Activated CD4-positive, alpha-beta T cell treated with anti-CD3 and anti-CD28 coated beads, Interleukin-2, Interleukin-6, amounts not matched to agents 100 ng/mL and 50 ng/mL, durations not matched to agents 16 hours and 8 hours (primary cell): ENCODE results near the gene TMEM117.

Experiments
- DNase-seq: peaks from one replicate; pipeline ENCODE4 v3.0.0-alpha.2; 2020

The TMEM117 gene

DNA sequence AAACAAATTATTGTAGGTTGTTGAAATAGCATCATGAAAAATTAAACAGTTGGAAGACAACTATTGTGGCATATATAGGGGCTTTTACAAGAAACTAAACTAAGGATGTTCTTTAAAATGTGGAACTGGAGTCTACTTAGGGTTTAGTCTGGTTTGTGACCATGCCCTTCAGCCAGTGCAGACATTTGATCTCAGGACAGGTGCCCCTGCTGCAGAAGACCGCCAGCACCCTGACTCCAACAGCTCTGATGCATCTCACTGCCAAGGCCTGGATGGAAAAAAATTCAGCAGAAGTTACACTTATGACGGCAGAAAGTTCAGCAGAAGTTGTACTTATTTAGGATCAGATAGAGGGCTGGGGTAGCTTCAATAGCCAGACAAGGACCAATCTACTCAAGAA lies 51.5 kb downstream of the TMEM117 start:
- no peak for DNase-seq

DNA sequence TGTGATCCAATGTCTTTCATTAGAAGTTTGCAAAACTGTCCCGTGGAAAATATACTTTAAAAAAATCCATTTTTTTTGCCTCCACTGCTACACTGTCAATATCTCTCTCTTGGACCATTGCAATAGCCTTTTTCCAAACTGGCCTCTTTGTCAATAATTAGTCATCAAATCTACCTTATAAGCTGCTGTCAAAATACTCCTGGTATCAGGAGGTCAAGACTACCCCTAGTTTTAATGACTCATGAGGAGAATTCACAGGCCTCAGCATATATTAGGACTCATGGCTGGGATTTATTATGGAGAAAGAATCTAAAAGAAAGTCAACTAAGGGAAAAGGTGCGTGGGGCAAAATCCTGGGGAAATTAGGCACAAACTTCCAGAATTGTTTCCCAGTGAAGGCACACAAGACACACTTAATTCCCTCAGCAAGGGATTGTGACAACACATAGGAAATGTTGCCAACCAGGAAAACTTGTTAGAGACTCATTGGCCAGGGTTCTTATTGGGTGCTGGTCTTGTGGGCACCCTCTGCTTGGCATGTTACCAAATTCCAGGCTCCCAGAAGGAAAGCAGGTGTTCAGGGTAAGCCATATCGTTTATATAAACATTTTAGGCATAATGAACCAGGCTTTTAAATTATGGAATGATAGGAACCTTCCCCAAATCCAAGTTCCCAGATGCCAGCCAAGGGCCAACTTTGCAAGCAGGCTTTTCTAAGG lies 56.1 kb downstream of the TMEM117 start:
- no peak for DNase-seq

DNA sequence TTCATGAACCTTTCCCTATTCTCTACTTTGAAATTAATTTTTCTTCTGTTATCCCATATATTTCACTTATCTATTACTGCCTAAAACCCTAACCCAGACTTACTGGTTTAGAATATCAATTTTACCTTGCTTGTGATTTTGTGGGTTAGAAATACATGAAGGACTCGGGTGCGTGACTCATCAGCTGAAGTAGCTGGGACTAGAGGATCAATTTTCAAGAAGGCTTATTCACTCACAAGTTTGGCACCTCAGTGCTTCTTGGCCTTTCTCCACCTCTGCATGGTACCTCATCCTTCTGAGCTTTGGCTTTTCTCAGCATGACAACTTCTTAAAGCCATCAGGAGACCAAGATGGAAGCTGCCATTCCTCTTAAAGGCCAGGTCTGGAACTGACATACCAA lies 57.8 kb downstream of the TMEM117 start:
- DNase-seq = no peak

DNA sequence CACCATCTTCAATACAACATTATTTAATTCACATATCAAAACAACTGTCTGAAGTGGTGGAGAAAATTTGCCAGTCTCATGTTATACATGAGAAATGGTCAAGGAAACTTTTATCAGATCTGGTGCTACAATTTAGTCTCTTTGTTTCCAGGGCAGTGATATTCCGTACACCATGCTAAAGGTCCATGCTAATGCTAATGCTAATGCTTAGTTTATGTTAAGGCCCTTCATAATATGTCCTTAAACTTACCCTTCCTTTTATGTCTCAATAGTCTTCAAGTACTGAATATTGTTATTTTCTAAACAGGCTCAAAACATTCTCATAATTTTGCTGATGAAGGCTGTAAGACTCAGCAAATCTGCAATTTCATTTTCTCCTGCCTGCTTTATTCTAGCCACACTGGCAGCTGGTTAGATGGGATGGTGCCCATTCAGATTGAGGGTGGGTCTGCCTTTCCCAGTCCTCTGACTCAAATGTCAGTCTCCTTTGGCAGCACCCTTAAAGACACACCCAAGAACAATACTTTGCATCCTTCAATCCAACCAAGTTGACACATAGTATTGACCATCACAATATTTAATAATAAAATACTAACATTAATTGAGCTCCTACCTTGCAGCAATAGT lies 59.8 kb downstream of the TMEM117 start:
- no peak for DNase-seq

DNA sequence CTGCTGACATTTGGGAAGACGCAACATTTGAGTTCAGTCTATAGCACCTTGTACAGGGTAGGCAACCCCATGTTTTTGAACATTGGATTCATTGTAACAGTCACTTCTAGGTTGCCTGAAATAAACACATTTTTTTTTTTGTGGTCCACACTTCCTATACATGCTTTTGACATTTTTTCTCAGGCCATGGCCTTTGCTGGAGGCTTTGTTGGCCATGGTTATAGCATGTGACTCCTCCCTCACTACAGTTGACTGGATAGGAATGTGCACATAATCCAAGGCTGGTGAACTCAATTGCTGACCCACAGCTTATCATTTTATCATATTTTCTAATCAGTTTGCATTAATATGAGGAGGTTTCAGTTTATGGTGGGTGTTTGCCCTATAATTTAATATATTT lies 60.6 kb downstream of the TMEM117 start:
- no peak for DNase-seq

DNA sequence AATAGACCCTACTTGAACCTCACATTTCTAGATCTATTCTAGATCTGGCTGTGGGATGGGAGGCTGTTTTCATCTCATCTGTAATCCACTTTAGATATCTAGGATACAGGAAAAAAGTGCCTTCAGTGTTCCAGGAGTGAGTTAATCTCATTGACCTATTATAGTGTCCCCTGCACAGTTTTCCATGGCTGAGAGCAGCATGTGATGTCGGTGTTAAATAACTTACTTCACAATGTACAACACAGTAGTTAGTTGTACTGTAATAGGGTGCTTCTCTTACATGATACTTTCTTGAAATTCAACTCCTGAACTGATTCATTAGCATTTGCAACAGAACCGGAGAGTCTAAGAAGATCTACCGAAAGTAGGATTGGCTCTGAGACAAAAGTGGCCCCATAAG lies 62.6 kb downstream of the TMEM117 start:
- DNase-seq = no peak

DNA sequence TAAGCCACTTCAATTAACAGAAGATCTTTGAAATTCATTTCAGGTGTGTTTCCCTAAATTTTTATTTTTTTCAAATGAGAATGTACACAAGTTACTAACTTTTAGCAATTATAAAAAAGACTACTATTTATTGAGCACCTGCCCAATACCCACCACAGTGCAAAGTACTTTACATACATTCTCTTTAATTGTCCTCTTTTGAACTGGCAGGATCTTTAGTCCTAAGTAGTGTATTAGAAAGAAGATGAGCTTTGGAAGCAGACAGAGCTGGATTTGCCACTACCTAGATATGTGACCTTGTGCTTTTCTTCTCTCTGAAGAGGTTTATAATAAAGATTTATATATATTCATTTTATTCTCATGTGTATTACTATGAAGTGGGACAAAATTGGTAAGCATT lies 63.7 kb downstream of the TMEM117 start:
- no peak for DNase-seq

DNA sequence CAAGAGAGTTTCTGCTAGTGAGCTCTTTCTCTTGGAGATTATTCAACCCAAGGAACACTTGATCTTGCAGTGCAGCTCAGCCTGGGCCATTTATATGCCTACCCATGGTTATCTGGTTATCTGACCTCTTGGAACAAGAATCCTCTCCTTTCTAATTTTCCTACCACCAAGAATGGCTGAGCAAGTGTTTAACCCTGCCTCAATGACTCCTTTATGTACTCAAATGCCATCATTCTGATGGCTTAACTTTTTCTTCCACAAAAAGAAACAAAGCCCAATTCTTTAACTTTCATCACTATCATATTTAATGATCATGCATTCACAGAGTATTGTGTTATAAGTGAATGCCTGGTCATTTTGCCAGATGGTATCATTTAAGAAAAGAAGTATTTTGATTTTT lies 67.8 kb downstream of the TMEM117 start:
- no peak for DNase-seq

DNA sequence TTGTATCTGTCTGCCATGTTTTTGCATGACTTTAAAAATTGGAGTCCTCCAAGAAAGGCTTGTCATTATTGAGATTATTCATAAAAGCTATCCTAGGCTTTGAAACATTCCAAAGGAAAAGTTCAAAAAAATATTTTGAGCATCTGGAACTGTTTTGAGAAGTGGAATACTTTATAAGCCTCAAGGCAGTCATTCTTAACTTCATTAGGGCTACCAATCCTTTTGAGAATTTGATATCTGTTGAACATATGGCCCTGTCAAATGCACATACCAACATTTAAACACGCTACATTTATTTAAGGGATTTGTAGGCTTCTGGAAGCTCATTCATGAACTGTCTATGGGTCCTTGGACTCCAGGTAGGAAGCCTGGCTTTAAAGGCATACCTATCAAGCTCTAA lies 77.0 kb downstream of the TMEM117 start:
- DNase-seq = no peak

DNA sequence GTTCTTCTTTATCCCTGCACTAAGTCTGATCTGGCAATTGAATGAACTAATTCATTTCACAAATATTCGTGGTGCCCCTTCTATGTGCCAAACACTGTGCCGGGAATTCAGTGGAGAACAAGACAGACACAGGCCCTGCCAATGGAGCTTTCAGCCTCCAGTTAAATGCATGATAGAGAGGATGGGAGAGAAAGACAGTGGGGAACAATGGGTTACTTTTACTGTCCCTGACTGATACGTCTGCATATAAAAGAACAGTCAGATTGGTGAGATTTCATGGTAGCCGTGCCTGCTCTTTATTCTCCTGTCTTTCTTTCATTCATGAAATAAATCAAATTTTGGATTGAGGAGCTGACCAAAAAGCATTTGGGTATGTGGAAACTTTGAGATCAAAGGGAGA lies 78.5 kb downstream of the TMEM117 start:
- DNase-seq = no peak

DNA sequence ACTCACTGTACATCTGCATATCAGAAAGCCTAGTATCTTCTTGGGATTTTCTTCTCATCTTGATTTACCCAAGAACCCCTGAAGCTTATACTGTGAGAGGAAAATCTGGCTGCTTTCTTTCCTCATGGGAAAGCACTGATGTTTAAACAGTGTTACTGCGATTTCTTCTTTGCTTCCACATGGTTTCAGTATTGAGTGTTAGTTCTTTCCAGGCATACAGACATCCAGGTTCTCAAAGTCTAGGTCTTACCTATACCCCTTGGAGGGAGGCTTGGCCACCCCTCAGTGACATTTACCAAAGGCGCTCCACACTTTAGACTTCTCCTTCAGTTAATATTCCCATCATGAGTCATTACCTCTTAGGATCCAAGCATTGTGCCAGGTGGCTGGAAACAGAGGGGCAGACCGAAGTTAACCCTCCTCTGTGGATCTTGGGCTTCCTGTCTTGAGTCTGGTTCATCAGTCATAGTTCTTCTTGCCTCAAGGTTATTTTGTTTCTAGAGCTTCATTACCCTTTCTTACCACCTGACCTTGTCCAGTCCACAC lies 79.1 kb downstream of the TMEM117 start:
- no peak for DNase-seq

DNA sequence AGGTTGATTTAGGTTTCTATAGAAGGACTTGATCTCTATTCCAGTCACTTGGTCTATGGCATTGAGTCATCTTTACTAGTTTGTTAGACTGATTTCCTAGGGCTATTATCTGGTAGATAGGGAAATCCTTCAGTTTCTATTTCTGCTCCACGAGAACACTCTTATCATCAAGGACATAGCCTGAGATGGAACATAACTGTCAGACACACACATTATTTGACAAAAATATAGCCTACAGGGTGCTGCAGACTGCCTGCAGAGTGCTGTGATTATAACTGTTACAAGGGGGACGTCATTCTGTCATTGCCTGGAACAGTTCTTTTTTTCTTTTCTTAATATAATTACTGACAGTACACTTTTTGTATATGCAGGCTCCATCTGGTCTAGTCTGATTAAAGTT lies 82.0 kb downstream of the TMEM117 start:
- DNase-seq = no peak

DNA sequence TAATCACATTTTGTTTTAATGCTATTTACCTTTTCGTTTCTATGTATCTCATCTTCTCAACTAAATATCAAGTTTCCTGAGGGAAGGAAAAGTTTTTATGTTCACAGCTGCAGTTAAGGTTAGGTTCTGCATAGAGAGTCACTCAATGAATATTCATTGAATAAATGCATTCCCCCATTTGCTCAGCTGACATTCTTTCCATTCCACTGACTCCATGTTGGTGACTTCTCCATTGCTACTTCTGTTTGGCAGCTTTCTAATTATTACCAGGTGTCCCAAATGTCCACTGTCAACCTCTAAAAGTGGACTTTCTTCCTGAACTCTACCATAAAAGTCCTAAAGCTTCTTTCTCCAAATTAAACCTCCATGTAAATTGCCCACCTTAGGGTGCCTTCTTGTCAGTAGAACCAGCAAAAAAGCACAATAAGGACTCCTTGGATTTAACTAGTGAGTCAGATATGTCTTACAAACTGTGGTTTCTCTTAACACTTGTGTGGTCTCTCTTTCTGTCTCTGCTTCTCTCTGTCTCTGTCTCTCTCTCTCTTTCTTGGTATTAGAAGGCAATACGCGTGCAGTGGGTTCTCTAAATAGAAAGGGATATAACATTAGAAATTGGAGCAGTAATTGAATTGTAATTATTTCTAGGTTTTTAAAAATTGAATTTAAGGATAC lies 85.9 kb downstream of the TMEM117 start:
- no peak for DNase-seq

DNA sequence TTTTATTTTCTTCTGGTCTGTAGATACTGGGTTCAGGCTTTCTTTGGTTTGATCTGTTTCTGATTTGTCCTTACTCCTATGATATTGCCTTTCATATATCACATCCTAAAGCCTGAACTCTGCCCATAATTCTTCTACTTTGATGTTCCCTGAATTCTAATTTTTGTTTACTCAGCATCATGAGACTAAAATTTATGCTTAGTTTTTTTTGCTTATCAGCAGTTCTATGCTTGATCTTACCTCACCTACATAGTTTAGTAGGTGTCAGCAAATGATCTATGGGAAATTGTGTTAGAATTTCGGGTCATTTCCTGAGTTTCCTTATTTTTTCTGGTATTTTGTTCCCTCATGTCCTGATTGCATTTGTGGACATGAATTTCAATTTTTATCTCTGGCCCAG lies 94.2 kb downstream of the TMEM117 start:
- DNase-seq = no peak

DNA sequence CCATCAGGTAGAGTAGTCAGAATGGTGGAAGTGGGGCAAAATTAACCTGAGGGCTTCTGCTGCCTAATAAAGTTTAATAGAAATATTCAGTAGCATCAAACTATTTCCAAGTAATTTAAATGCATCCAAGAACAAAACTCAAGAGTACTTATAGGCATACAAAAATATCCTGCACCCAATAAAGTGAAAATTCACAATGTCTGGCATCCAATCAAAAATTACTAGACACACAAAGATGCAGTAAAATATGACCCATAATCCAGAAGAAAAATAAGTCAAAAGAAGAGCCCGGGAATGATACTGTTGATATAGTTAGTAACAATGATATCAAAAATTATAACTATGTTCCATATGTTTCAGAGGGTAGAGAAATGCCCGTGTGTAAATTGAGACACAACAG lies 95.3 kb downstream of the TMEM117 start:
- no peak for DNase-seq

DNA sequence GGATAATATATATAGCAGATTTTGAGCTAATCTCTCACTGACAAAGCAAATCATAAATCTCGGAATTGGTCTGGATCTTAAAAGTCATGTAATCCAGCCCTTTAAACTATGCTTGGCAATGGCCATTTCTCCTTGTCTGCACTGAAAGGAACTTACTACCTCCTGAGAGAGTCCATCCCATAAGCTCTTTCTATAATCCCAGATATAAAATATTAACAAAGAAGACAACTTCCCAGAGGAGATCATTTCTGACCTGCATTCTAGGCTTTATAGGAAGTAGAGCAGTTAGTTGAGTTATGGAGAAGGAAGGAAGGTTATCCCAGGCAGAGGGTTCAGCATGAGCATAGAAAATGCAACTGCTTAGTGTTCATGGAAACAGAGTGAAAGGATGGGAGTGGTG lies 99.7 kb downstream of the TMEM117 start:
- DNase-seq = no peak

DNA sequence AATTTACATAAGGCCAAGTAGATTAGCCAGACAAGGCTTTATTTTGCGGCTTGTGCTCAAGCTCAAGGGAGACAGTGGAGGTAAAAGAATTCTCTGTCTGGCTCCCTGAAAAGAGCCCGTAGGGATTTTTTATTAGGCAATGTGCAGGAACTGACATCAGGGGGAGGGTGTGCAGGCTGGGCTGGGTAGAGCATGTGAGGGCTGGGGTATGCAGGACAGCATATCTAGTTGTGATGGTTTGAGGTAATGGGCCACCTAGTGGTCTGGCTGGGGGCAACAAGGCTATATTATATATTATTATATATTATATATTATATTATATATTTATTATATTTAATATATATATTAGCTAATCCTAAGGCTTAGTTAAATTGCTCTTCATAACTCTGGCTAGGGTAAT lies 102.1 kb downstream of the TMEM117 start:
- DNase-seq = no peak

DNA sequence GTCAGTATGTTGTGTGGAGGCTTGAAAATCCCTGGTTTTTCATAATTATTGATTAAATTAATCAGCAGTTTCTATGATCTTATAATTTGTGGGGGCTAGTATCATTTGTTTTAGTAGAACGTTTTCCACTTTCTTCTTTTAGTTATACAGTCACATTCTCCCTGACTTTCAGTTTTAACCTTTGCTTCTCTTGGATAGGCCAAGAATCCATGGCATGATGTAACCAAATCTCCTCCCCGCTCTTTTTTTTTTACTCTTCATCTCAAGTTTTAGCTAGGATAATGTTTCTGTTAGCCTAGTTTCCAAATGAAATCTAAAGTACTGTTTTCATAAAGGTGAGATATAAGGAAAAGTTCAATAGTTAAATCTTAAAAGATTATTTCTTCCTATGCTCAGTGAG lies 106.5 kb downstream of the TMEM117 start:
- DNase-seq = no peak

DNA sequence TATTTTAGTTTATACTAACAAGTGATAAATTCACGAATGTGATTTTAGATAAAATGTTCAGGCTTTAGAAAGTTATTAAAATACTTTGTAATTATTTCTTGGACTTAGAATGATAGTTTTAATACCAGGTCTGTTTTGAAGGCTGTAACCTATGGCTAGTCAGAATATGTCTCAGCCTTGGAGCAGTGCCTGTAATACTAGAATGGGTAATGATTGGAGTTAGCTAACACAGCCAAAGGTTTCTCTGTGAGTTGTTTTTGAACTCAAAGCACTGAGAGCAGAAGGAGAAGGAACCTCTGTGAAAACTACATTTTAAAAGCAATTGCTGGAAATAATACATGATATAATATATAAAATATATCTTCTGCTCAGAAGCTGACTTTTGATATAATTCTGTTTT lies 110.1 kb downstream of the TMEM117 start:
- DNase-seq = no peak

DNA sequence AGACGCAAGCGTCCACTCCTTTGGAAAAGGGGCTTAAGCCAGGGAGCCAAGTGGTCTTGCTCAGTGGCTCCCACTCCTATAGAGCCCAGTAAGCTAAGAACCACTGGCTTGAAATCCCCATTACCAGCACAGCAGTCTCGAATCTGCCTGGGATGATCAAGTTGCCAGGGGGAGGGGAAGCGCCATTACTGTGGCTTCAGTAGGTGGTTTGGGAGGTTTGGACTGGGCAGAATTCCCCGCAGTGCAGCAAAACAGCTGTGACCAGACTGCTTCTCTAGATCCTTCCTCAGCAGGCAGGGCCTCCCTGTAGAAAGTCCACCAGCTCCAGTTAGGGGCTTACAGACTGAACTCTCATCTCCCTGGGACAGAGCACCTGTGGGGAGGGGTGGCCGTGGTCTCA lies 115.4 kb downstream of the TMEM117 start:
- no peak for DNase-seq

DNA sequence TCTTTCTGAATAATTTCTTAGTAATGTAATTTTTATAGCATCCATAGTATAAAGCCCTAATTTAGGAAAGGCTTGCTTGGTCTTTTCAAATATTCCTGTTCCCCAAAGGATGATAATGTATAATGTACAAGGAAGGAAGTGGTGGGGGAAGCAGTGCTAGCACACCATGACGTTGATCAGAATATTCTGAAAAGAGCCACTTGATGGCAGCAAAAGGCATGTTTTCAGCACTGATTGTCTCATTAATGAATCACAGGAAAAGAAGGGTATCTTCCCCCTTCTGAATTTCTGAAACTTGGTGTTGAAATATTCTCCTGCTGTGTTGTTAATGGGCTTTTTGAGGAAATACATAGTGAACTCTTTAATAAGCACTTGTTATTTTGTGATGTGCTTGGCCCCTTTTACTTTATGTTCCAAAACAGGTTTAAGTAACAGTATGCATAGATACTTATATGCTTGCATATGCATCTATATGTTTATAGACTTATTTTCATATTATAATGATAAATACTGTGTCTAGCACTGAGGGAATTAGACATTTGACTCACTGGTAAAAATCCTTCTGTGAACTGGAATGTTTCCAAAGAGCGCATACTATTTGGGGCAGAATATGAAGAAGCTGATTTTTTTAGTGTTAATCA lies 122.0 kb downstream of the TMEM117 start:
- DNase-seq = peak; percentile 52

DNA sequence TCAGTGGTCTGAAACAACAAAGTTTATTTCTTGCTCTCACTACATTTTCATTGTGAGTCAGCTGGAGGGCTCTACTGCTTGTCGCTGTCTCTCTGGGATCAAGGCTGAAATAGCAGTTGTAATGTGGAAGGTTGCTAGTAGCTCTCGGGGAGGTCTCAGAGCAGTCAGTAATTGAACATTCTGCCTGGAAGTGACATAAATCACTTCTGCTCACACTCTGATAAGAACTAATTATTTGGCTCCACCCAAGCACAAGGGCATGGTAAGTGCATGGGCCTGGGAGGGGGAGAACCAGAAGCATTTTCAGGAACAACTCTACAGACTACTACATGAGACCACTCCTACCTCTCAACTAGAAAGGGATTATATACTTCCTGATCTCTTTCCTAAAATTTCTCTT lies 128.2 kb downstream of the TMEM117 start:
- no peak for DNase-seq

DNA sequence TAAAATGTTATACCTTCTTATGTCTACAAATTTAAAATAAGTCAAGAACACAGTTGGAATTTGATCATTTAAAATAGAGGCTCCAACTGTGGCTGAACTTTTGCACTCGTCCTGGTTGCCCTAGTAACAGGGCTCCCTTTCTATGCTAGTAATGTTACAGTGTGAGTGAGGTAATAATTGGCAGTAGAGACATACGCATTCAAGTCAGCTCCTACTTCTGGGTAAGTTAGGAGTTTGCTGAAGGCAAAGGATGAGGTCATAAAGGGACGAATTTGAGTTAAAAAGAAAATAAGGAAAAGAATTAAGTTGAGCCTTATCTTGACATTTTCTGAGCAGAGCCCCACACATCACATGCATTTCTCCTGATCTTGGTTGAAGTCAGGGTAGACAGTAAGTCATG lies 129.1 kb downstream of the TMEM117 start:
- DNase-seq = no peak

DNA sequence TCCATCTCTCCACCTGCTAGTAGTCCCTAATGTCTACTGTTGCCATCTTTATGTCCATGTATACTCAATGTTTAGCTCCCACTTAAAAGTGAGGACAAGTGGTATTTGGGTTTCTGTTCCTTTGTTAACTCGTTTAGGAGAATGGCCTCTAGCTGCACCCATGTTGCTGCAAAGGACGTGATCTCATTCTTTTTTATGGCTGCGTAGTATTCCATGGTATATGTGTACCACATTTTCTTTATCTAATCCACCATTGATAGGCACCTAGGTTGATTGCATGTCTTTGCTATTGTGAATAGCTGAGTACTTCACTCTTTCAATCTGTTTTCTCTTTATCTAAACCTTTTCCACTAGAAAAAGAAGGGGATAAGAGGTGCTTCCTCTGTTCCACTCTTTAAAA lies 130.0 kb downstream of the TMEM117 start:
- DNase-seq = no peak
